Epithelial cell of esophagus (primary cell): Measurements from ENCODE around the gene DPH1.

Experiments
- DNase-seq: peaks from one replicate; pipeline ENCODE4 v3.0.0; 2010; ENCODE audit warnings: low read depth
- H3K4me3 ChIP-seq: 2 replicates; pipeline ENCODE4 v1.5.1; 2011; ENCODE audit warnings: mild to moderate bottlenecking, low read length, control low read depth
- TF ChIP-seq, protein P1 (sequence below): IDR thresholded peaks from 2 replicates; pipeline ENCODE4 v1.5.1; 2011; ENCODE audit warnings: low read depth, mild to moderate bottlenecking, low read length, control low read depth, inconsistent platforms; ENCODE audit not compliant: insufficient read depth; ENCODE audit errors: missing control alignments

DPH1 gene

DNA sequence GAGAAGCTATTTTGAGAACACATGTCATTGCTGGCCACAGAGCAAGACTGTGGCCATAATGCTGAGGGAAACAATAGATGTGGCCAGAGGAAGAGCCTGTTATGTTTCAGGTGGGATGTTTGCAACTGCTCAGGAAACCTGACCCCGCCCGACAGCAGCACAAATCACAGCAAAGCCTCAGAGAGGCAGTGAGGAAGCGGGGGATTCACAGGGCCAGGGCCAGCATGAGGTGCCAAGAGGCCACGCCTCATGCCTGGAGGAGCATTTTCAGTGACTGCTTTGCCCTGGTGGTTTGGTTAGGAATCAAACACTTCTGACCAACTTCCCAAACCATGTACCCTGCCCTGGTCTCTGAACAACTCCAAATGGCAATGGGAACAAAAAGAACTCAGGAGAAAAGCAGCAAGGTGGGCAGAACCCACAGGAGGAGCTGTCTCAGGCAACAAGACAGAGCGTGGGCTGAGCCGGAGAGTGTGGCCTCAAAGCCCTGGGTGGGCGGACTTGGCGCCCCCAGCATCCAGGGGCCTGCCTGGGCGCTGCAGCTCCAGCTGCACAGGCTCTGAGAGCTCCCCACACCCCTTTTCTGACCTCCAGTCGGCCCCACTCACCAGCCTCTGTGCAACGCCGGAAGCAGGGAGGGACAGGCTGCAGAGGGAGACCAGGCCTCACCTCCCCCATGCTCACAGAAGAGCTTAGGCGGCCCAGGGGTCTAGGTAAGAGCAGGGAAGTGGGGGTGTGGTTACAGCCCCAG is 45.6 kb downstream of the DPH1 start:
- TF ChIP-seq, protein P1, sequence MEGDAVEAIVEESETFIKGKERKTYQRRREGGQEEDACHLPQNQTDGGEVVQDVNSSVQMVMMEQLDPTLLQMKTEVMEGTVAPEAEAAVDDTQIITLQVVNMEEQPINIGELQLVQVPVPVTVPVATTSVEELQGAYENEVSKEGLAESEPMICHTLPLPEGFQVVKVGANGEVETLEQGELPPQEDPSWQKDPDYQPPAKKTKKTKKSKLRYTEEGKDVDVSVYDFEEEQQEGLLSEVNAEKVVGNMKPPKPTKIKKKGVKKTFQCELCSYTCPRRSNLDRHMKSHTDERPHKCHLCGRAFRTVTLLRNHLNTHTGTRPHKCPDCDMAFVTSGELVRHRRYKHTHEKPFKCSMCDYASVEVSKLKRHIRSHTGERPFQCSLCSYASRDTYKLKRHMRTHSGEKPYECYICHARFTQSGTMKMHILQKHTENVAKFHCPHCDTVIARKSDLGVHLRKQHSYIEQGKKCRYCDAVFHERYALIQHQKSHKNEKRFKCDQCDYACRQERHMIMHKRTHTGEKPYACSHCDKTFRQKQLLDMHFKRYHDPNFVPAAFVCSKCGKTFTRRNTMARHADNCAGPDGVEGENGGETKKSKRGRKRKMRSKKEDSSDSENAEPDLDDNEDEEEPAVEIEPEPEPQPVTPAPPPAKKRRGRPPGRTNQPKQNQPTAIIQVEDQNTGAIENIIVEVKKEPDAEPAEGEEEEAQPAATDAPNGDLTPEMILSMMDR = no peak
- no peak overlapping the region for H3K4me3 ChIP-seq
- no peak for DNase-seq

DNA sequence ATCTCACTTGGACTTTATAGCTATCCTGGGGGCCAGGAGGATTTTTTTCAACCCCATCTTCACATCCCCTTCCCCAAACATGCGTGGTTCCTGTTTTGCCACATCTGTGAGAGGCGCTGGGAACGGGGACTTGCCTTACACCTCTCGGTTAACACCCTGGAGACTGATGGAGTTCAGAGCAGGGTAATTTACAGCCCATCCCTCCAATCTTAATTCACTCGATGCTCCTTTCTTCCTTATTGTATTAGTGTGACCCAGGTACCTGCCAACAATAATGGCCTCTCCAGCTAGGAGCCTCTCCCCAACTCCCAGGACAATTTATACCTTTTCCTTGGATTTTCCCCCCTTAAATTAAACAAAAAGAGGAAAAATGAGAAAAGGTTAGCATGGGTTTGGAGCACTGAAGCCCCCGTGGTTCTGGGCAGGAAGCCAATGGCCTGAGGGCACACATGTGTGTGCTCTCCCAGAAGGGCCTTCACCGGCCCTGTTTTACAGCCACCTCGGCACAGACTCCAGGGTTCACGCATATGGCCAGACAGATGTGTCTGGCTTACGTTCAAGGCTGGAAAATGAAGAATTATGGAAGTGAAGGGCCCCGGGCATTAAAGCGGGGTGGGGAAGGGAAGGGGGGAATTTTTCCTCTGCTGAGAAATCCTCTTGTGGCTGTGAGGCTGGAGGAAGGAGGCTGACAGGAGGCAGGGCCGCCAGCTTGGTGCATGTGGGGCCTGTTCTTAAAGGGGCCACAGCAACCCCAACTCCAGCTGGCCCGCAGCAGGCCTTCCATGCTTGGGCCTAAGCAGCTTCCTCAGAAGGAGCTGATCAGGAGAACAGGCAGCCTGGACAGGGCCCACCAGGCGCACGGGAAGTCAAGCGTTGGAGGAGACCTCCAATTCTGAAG is 46.4 kb downstream of the DPH1 start:
- no peak overlapping the region for H3K4me3 ChIP-seq
- TF ChIP-seq, protein P1 = no peak
- no peak for DNase-seq

DNA sequence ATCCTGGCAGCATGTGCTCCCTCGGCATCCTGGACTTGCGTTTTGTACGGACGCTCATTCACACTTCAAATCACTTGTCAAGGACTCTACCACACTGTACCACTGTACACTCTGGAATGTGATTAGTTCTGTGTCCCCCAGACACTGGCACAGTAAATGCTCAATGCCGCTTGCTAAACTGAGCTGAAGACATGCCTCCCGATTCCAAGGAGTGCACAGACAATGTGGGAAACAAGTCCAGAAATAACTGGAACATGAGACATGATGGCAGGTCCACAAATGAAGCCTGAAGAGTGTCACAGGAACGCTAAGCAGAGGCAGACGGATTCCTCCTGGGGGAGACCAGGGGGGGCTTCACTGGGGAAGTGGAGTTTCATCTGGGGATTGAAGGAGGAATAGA is 47.1 kb downstream of the DPH1 start:
- TF ChIP-seq, protein P1 = no peak
- DNase-seq = no peak
- no peak overlapping the region for H3K4me3 ChIP-seq

DNA sequence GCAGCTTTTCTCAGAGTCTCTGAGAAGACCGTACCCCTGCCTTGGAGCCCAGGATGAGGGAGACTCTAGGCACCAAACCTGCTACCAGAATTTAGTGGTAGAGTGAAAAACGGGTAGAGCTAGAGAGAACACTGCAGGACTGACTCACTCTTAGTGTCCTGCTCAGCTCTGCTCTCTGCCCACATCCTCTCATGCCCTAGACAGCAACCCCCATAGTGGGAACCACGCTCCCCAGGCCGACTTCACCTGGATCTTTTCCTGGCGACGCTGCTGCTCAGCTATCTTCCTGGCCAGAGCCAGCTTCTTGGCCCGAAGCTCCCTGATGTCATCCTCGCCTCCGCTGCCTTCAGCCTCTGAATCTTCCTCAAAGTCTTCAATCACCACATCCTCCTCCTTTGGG is 51.6 kb downstream of the DPH1 start:
- no peak overlapping the region for H3K4me3 ChIP-seq
- DNase-seq = peak; percentile 83
- TF ChIP-seq, protein P1 = no peak

DNA sequence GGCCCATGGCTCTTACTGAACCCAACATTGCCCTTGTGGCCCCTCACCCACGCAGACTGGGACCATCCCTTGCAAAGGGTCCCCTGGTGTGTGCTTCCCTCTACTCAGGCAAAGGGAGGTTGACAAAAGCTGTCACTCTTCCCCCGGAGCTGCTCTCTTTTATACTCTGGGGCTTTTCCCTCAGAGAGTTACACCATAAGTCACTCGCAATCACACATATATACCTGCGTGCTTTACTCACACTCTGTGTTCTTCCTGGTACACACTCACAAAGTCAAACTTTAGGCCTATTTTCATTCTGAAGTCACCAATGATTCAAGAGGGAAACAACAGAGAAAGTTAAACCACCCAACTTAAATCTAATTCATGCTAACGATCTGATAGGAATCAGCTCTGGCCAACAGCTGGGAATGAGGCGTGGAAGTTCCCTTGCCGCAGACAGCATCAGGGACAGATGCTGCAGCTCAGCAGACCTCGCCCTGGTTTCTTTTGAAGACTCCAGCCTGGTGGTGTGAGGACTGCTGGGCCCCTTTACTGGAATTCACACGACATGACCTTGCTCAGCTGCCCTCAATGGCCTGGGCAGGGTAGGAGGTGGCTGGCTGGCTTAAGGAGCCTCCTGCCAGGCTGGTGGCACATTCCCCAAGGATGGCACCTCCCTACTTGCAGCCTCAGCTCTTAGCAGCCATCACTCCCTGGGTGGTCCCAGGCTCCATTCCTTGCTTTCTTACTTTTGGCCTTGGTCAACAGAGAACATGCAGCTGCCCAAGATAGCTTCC is 52.2 kb downstream of the DPH1 start:
- peak; percentile 36 for DNase-seq
- TF ChIP-seq, protein P1 = no peak

DNA sequence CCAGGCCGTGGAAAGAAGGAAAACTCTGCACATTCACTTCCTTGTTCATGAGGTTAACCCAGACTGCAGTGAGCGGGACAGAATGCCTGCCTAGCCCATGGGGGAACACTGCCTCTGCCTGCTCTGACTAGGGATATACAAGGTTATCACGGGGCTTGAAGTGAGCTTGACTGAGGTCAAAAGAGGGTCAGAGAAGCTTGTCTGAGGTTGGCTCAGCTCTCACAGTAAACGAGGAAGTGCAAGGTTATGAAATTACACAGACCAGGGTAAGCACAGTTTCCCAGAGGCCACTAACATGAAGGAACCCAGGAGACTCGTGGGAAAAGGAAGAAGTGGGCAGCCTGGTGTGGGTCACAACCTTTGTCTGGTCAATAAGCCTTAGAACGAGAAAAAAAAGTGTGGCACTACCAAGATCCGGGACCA is 53.7 kb downstream of the DPH1 start:
- no peak for DNase-seq
- TF ChIP-seq, protein P1 = no peak
- no peak overlapping the region for H3K4me3 ChIP-seq

More for the DNA sequence above, 52.2 kb downstream of the DPH1 start:
- H3K4me3 ChIP-seq = no peak overlapping the region
